ENCODE measurements around the gene EFNA2. TPM values are rescaled to one million over a fixed set of nuclear protein-coding genes. Genes with fewer than 3 reads are reported as not detected.

EFNA2 gene
- total RNA-seq, 4 donors from 2014 or later, result not detected

GRCh38 chr19:1291761-1292418 is 6.2 kb downstream of the EFNA2 start:
- peaks cover 0 to 88% of the 10 kb centered on the region in 2 donors for H3K27me3 ChIP-seq
- H3K36me3 ChIP-seq, result no peaks in the 10 kb centered on the region
- TF ChIP-seq POLR2A (IDR thresholded peaks at IDR 0.05) (no peak), EP300 (IDR thresholded peaks at IDR 0.05) (no peak), CTCF (IDR thresholded peaks at IDR 0.05) (no peak)
- no peaks in the 10 kb centered on the region for H3K9me3 ChIP-seq
- H3K4me1 ChIP-seq, result peaks cover 0 to 22% (median 5%) of the 10 kb centered on the region in 4 donors
- peak overlapping the region in 1 of 4 donors; percentile 37 for H3K27ac ChIP-seq
- DNase-seq (ENCODE audit: low spot score in 2 of 2), result no peak
- WGBS, 2 donors, result 61 to 74% methylated on average over 19 to 25 of the region's 25 CpGs
- no peak overlapping the region for H3K4me3 ChIP-seq

GRCh38 chr19:1292419-1293151 is 6.9 kb downstream of the EFNA2 start:
- H3K4me1 ChIP-seq, result peaks cover 0 to 15% (median 5%) of the 10 kb centered on the region in 4 donors
- 82 to 86% methylated on average over 17 of the region's 17 CpGs for WGBS, 2 donors
- no peak overlapping the region for H3K4me3 ChIP-seq
- TF ChIP-seq POLR2A (IDR thresholded peaks at IDR 0.05) (no peak), CTCF (IDR thresholded peaks at IDR 0.05) (no peak), EP300 (IDR thresholded peaks at IDR 0.05) (no peak)
- H3K27ac ChIP-seq, result no peak overlapping the region
- DNase-seq (ENCODE audit: low spot score in 2 of 2), result no peak
- H3K27me3 ChIP-seq, result peaks cover 0 to 81% of the 10 kb centered on the region in 2 donors
- H3K36me3 ChIP-seq, result no peaks in the 10 kb centered on the region
- no peaks in the 10 kb centered on the region for H3K9me3 ChIP-seq

- no peak overlapping the region for H3K4me3 ChIP-seq
- H3K36me3 ChIP-seq, result no peaks in the 10 kb centered on the region
- no peak for DNase-seq (ENCODE audit: low spot score in 2 of 2)
- no peaks in the 10 kb centered on the region for H3K9me3 ChIP-seq
- WGBS, 2 donors, result 74 to 75% methylated on average over 17 to 19 of the region's 35 CpGs
- peaks cover 0 to 12% (median 5%) of the 10 kb centered on the region in 4 donors for H3K4me1 ChIP-seq
- TF ChIP-seq EP300 (IDR thresholded peaks at IDR 0.05) (no peak), CTCF (IDR thresholded peaks at IDR 0.05) (no peak), POLR2A (IDR thresholded peaks at IDR 0.05) (no peak)
- H3K27ac ChIP-seq, result no peak overlapping the region
- peaks cover 0 to 66% of the 10 kb centered on the region in 2 donors for H3K27me3 ChIP-seq
Observed at GRCh38 chr19:1293782-1294604, 8.3 kb downstream of the EFNA2 start.

- DNase-seq (ENCODE audit: low spot score in 2 of 2), result no peak
- peaks cover 0 to 60% of the 10 kb centered on the region in 2 donors for H3K27me3 ChIP-seq
- no peak overlapping the region for H3K4me3 ChIP-seq
- WGBS, 2 donors, result 79 to 80% methylated on average over 14 of the region's 14 CpGs
- H3K36me3 ChIP-seq, result no peaks in the 10 kb centered on the region
- no peak overlapping the region for H3K27ac ChIP-seq
- TF ChIP-seq EP300 (IDR thresholded peaks at IDR 0.05) (no peak), POLR2A (IDR thresholded peaks at IDR 0.05) (no peak), CTCF (IDR thresholded peaks at IDR 0.05) (no peak)
- H3K9me3 ChIP-seq, result no peaks in the 10 kb centered on the region
- H3K4me1 ChIP-seq, result peaks cover 0 to 12% (median 5%) of the 10 kb centered on the region in 4 donors
Observed at GRCh38 chr19:1294688-1295087, 9.0 kb downstream of the EFNA2 start.
